WTC11 (cell line): ENCODE data around the gene CACNG7. TPM values are rescaled to one million over a fixed set of nuclear protein-coding genes. Genes with fewer than 3 reads are reported as not detected.

Experiments
- ATAC-seq: fragments of 200-7000 bp; cut with Tn5 transposase; 2 replicates; pipeline ENCODE4 v1.10.0; 2021; ENCODE audit warnings: mild to moderate bottlenecking, moderate library complexity
- CTCF ChIA-PET: fragments of 300-600 bp; sonication (Branson Sonifier 250); formaldehyde crosslinking; loops from one replicate; lab custom pipeline; 2021; ENCODE audit warnings: antibody characterized with exemption; lab: Charles Lee
- POLR2A ChIA-PET: fragments of 350-600 bp; sonication (Branson Sonifier 250); formaldehyde crosslinking; loops from one replicate; lab custom pipeline; 2021; ENCODE audit warnings: antibody characterized with exemption; lab: Charles Lee
- DNase-seq: peaks from one replicate; pipeline ENCODE4 v3.0.0; 2021; ENCODE audit warnings: low spot score
- H3K27ac Mint-ChIP-seq: 2 replicates; pipeline ENCODE4 v1.8.0; 2021; ENCODE audit warnings: mixed read lengths
- H3K27me3 Mint-ChIP-seq: 2 replicates; pipeline ENCODE4 v1.8.0; 2021; ENCODE audit warnings: low read depth, mild to moderate bottlenecking, moderate library complexity, mixed read lengths
- H3K36me3 Mint-ChIP-seq: 2 replicates; pipeline ENCODE4 v1.8.0; 2021; ENCODE audit warnings: mixed read lengths
- H3K4me1 Mint-ChIP-seq: 2 replicates; pipeline ENCODE4 v1.8.0; 2022; ENCODE audit warnings: mixed read lengths
- H3K4me3 Mint-ChIP-seq: 2 replicates; pipeline ENCODE4 v1.8.0; 2021; ENCODE audit warnings: mild to moderate bottlenecking, moderate library complexity, mixed read lengths
- H3K9me3 Mint-ChIP-seq: 2 replicates; pipeline ENCODE4 v1.8.0; 2021; ENCODE audit warnings: mixed read lengths
- CDX4 ChIP-seq: fragments of 250-450 bp; sonication (Bioruptor Pico); IDR thresholded peaks from 2 replicates; pipeline ENCODE4 v1.9.0; 2021; ENCODE audit warnings: moderate library complexity, mild to moderate bottlenecking, inconsistent platforms, borderline replicate concordance
- CREB1 ChIP-seq: sonication (generic); formaldehyde crosslinking; IDR thresholded peaks from 2 replicates; pipeline ENCODE4 v1.8.0; 2023; ENCODE audit warnings: mild to moderate bottlenecking, missing genetic modification reagents
- EMX1 ChIP-seq: fragments of 250-450 bp; sonication (Bioruptor Pico); IDR thresholded peaks from 2 replicates; pipeline ENCODE4 v1.8.0; 2021; ENCODE audit warnings: mild to moderate bottlenecking
- ETV6 ChIP-seq: sonication (generic); formaldehyde crosslinking; IDR thresholded peaks from 2 replicates; pipeline ENCODE4 v1.8.1; 2022; ENCODE audit warnings: mild to moderate bottlenecking, missing genetic modification reagents
- FOXJ3 ChIP-seq: sonication (generic); formaldehyde crosslinking; IDR thresholded peaks from 2 replicates; pipeline ENCODE4 v1.9.0; 2021; ENCODE audit warnings: missing genetic modification reagents, mild to moderate bottlenecking, borderline replicate concordance
- FOXK1 ChIP-seq: sonication (generic); formaldehyde crosslinking; IDR thresholded peaks from 2 replicates; pipeline ENCODE4 v1.8.0; 2022; ENCODE audit warnings: mild to moderate bottlenecking, moderate library complexity, missing genetic modification reagents
- JAZF1 ChIP-seq: fragments of 250-450 bp; sonication (Bioruptor Pico); IDR thresholded peaks from 2 replicates; pipeline ENCODE4 v1.9.0; 2021; ENCODE audit warnings: moderate library complexity, mild to moderate bottlenecking, inconsistent platforms
- JUN ChIP-seq: sonication (generic); formaldehyde crosslinking; IDR thresholded peaks from 2 replicates; pipeline ENCODE4 v1.8.0; 2023; ENCODE audit warnings: mild to moderate bottlenecking, missing genetic modification reagents
- OVOL2 ChIP-seq: fragments of 250-450 bp; sonication (Bioruptor Pico); IDR thresholded peaks from 2 replicates; pipeline ENCODE4 v1.9.0; 2021; ENCODE audit warnings: mild to moderate bottlenecking, borderline replicate concordance
- RELA ChIP-seq: sonication (generic); formaldehyde crosslinking; IDR thresholded peaks from 2 replicates; pipeline ENCODE4 v1.8.1; 2022; ENCODE audit warnings: missing genetic modification reagents, mild to moderate bottlenecking, borderline replicate concordance
- SP1 ChIP-seq: sonication (generic); formaldehyde crosslinking; conservative IDR thresholded peaks from 2 replicates; pipeline ENCODE4 v1.8.1; 2022; ENCODE audit warnings: missing genetic modification reagents
- TCF7 ChIP-seq: sonication (generic); formaldehyde crosslinking; IDR thresholded peaks from 2 replicates; pipeline ENCODE4 v1.8.0; 2022; ENCODE audit warnings: mild to moderate bottlenecking, low read depth, missing genetic modification reagents, moderate library complexity
- TEAD1 ChIP-seq: sonication (generic); formaldehyde crosslinking; IDR thresholded peaks from 2 replicates; pipeline ENCODE4 v1.8.0; 2022; ENCODE audit warnings: mild to moderate bottlenecking, missing genetic modification reagents
- TEAD4 ChIP-seq: sonication (generic); formaldehyde crosslinking; IDR thresholded peaks from 2 replicates; pipeline ENCODE4 v1.8.0; 2022; ENCODE audit warnings: mild to moderate bottlenecking, missing genetic modification reagents
- ZNF219 ChIP-seq: sonication (generic); formaldehyde crosslinking; IDR thresholded peaks from 2 replicates; pipeline ENCODE4 v1.8.0; 2023; ENCODE audit warnings: missing genetic modification reagents, mild to moderate bottlenecking, borderline replicate concordance
- ZNF232 ChIP-seq: sonication (generic); formaldehyde crosslinking; IDR thresholded peaks from 2 replicates; pipeline ENCODE4 v1.8.0; 2022; ENCODE audit warnings: mild to moderate bottlenecking, missing genetic modification reagents
- total RNA-seq: library from RNA; stranded (reverse); gene quantifications from 3 replicates; pipeline ENCODE4 v1.2.3, GENCODE V29; 2021
- TF ChIP-seq, protein P1 (sequence below): fragments of 250-450 bp; sonication (Bioruptor Pico); IDR thresholded peaks from 2 replicates; pipeline ENCODE4 v1.8.0; 2021; ENCODE audit warnings: mild to moderate bottlenecking
- TF ChIP-seq, protein P2 (sequence below): fragments of 200-600 bp; IDR thresholded peaks from 2 replicates; pipeline ENCODE4 v1.8.0; 2022; ENCODE audit warnings: antibody characterized with exemption
- TF ChIP-seq, protein P3 (sequence below): sonication (generic); formaldehyde crosslinking; IDR thresholded peaks from 2 replicates; pipeline ENCODE4 v1.8.0; 2022; ENCODE audit warnings: mild to moderate bottlenecking, missing genetic modification reagents
- TF ChIP-seq, protein P4 (sequence below): sonication (generic); formaldehyde crosslinking; IDR thresholded peaks from 2 replicates; pipeline ENCODE4 v1.8.0; 2022; ENCODE audit warnings: mild to moderate bottlenecking, missing genetic modification reagents
- TF ChIP-seq, protein P5 (sequence below): sonication (generic); formaldehyde crosslinking; IDR thresholded peaks from 2 replicates; pipeline ENCODE4 v1.8.1; 2022; ENCODE audit warnings: mild to moderate bottlenecking, moderate library complexity, missing genetic modification reagents
- TF ChIP-seq, protein P6 (sequence below): sonication (generic); formaldehyde crosslinking; IDR thresholded peaks from 2 replicates; pipeline ENCODE4 v1.8.1; 2023; ENCODE audit warnings: mild to moderate bottlenecking, missing genetic modification reagents
- TF ChIP-seq, protein P7 (sequence below): sonication (generic); formaldehyde crosslinking; IDR thresholded peaks from 2 replicates; pipeline ENCODE4 v1.8.0; 2023; ENCODE audit warnings: missing genetic modification reagents
- TF ChIP-seq, protein P8 (sequence below): fragments of 250-450 bp; sonication (Bioruptor Pico); IDR thresholded peaks from 2 replicates; pipeline ENCODE4 v1.9.0; 2021; ENCODE audit warnings: mild to moderate bottlenecking

CACNG7 gene
- total RNA-seq, 1 experiment from 2014 or later, result 33.3 TPM

- TF ChIP-seq OVOL2 (CRISPR knock-in tag) (no peak), SP1 (CRISPR knock-in tag) (no peak), EMX1 (CRISPR knock-in tag) (no peak), ETV6 (CRISPR knock-in tag) (no peak), CDX4 (CRISPR knock-in tag) (no peak), CREB1 (CRISPR knock-in tag) (no peak), RELA (CRISPR knock-in tag) (no peak)
- TF ChIP-seq, protein P1, sequence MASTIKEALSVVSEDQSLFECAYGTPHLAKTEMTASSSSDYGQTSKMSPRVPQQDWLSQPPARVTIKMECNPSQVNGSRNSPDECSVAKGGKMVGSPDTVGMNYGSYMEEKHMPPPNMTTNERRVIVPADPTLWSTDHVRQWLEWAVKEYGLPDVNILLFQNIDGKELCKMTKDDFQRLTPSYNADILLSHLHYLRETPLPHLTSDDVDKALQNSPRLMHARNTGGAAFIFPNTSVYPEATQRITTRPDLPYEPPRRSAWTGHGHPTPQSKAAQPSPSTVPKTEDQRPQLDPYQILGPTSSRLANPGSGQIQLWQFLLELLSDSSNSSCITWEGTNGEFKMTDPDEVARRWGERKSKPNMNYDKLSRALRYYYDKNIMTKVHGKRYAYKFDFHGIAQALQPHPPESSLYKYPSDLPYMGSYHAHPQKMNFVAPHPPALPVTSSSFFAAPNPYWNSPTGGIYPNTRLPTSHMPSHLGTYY (CRISPR knock-in tag), result no peak
- TF ChIP-seq, protein P2, sequence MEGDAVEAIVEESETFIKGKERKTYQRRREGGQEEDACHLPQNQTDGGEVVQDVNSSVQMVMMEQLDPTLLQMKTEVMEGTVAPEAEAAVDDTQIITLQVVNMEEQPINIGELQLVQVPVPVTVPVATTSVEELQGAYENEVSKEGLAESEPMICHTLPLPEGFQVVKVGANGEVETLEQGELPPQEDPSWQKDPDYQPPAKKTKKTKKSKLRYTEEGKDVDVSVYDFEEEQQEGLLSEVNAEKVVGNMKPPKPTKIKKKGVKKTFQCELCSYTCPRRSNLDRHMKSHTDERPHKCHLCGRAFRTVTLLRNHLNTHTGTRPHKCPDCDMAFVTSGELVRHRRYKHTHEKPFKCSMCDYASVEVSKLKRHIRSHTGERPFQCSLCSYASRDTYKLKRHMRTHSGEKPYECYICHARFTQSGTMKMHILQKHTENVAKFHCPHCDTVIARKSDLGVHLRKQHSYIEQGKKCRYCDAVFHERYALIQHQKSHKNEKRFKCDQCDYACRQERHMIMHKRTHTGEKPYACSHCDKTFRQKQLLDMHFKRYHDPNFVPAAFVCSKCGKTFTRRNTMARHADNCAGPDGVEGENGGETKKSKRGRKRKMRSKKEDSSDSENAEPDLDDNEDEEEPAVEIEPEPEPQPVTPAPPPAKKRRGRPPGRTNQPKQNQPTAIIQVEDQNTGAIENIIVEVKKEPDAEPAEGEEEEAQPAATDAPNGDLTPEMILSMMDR, result no peak
Observed at GRCh38 chr19:53936029-53936428, 27.0 kb downstream of the CACNG7 start (continued).

GRCh38 chr19:53942001-53942786, 33.1 kb downstream of the CACNG7 start:
- CTCF ChIA-PET, result interaction anchor here (0.6 to 4.5 kb wide), 59 partner anchors 8 to 865 kb away, joined by 3 to 102 read pairs (median 6); partner anchors contain the start of genes CACNG6, CACNG7, CNOT3 and MYADM
- Mint-ChIP-seq H3K4me3 (peak overlapping the region; percentile 95), H3K36me3 (peaks cover 26% of the 10 kb centered on the region), H3K4me1 (peaks cover 32% of the 10 kb centered on the region), H3K27ac (0 out of 2 replicates have a peak overlapping the region, but pooled peaks have one; percentile 83), H3K9me3 (peaks cover 4% of the 10 kb centered on the region; the same call in 1 of the 2 replicates), H3K27me3 (no peaks in the 10 kb centered on the region; the same call in 1 of the 2 replicates)
- ATAC-seq, result peak; percentile 92
- DNase-seq, result peak; percentile 100
- POLR2A ChIA-PET, result interaction anchor here (0.5 to 1.9 kb wide), 25 partner anchors 9 to 440 kb away, joined by 3 to 35 read pairs (median 6); partner anchors contain the start of gene MYADM
- no peak for TF ChIP-seq FOXJ3 (CRISPR knock-in tag)
- TF ChIP-seq, protein P3, sequence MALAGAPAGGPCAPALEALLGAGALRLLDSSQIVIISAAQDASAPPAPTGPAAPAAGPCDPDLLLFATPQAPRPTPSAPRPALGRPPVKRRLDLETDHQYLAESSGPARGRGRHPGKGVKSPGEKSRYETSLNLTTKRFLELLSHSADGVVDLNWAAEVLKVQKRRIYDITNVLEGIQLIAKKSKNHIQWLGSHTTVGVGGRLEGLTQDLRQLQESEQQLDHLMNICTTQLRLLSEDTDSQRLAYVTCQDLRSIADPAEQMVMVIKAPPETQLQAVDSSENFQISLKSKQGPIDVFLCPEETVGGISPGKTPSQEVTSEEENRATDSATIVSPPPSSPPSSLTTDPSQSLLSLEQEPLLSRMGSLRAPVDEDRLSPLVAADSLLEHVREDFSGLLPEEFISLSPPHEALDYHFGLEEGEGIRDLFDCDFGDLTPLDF (CRISPR knock-in tag), result no peak
- TF ChIP-seq TEAD1, result peak; percentile 55; the same call in 1 of the 2 replicates
- TF ChIP-seq, protein P4, sequence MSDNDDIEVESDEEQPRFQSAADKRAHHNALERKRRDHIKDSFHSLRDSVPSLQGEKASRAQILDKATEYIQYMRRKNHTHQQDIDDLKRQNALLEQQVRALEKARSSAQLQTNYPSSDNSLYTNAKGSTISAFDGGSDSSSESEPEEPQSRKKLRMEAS (CRISPR knock-in tag), result peak; percentile 47; the same call in 1 of the 2 replicates
- TF ChIP-seq, protein P5, sequence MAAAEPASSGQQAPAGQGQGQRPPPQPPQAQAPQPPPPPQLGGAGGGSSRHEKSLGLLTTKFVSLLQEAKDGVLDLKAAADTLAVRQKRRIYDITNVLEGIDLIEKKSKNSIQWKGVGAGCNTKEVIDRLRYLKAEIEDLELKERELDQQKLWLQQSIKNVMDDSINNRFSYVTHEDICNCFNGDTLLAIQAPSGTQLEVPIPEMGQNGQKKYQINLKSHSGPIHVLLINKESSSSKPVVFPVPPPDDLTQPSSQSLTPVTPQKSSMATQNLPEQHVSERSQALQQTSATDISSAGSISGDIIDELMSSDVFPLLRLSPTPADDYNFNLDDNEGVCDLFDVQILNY (CRISPR knock-in tag), result peak; percentile 52; the same call in 1 of the 2 replicates
- TF ChIP-seq FOXK1 (CRISPR knock-in tag), result peak; percentile 40; the same call in 1 of the 2 replicates
- TF ChIP-seq, protein P6, sequence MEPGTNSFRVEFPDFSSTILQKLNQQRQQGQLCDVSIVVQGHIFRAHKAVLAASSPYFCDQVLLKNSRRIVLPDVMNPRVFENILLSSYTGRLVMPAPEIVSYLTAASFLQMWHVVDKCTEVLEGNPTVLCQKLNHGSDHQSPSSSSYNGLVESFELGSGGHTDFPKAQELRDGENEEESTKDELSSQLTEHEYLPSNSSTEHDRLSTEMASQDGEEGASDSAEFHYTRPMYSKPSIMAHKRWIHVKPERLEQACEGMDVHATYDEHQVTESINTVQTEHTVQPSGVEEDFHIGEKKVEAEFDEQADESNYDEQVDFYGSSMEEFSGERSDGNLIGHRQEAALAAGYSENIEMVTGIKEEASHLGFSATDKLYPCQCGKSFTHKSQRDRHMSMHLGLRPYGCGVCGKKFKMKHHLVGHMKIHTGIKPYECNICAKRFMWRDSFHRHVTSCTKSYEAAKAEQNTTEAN (CRISPR knock-in tag), result no peak
- TF ChIP-seq JAZF1, result no peak
- TF ChIP-seq ZNF232, result no peak
- no peak for TF ChIP-seq JUN
- TF ChIP-seq, protein P7, sequence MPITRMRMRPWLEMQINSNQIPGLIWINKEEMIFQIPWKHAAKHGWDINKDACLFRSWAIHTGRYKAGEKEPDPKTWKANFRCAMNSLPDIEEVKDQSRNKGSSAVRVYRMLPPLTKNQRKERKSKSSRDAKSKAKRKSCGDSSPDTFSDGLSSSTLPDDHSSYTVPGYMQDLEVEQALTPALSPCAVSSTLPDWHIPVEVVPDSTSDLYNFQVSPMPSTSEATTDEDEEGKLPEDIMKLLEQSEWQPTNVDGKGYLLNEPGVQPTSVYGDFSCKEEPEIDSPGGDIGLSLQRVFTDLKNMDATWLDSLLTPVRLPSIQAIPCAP (CRISPR knock-in tag), result no peak
- TF ChIP-seq ZNF219 (CRISPR knock-in tag), result no peak
- TF ChIP-seq TEAD4, result no peak
- no peak for TF ChIP-seq TCF7 (CRISPR knock-in tag)
- TF ChIP-seq, protein P8, sequence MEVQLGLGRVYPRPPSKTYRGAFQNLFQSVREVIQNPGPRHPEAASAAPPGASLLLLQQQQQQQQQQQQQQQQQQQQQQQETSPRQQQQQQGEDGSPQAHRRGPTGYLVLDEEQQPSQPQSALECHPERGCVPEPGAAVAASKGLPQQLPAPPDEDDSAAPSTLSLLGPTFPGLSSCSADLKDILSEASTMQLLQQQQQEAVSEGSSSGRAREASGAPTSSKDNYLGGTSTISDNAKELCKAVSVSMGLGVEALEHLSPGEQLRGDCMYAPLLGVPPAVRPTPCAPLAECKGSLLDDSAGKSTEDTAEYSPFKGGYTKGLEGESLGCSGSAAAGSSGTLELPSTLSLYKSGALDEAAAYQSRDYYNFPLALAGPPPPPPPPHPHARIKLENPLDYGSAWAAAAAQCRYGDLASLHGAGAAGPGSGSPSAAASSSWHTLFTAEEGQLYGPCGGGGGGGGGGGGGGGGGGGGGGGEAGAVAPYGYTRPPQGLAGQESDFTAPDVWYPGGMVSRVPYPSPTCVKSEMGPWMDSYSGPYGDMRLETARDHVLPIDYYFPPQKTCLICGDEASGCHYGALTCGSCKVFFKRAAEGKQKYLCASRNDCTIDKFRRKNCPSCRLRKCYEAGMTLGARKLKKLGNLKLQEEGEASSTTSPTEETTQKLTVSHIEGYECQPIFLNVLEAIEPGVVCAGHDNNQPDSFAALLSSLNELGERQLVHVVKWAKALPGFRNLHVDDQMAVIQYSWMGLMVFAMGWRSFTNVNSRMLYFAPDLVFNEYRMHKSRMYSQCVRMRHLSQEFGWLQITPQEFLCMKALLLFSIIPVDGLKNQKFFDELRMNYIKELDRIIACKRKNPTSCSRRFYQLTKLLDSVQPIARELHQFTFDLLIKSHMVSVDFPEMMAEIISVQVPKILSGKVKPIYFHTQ (CRISPR knock-in tag), result no peak
